ENCODE measurements around the gene TMEFF2.

DNA sequence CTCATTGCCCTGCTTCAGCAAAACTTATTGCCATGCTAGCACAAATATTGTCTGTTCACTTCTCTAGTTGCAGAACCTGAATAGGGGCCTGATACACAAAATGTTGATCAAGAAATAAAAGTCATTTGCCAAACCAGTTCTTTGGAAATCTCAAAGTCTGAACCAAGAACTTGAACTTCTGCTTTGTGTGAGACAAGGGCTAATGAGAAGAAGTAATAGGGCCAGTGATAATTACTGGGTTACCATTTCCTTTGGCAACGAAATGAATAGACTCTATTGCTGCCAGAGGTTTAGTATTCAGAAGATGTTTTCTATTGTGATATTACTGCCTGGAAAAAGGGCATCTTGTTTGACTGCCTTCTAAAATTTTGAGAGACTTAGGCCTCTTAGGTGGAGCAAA, 35.0 kb downstream of the TMEFF2 start:
- no peak for TF ChIP-seq YY1 (IDR thresholded peaks at IDR 0.05; ENCODE audit: insufficient read depth, insufficient read length)
- TF ChIP-seq SUZ12 (IDR thresholded peaks at IDR 0.05; ENCODE audit: extremely low read depth, insufficient read depth, insufficient read length): no peak
- no peak for TF ChIP-seq ZNF274 (IDR thresholded peaks at IDR 0.05; ENCODE audit: low read depth, low read length)

Data from NT2/D1 (cell line).